ENCODE data around the gene QKI. TPM values are rescaled to one million over a fixed set of nuclear protein-coding genes. Genes with fewer than 3 reads are reported as not detected.

Gene QKI
- total and polyA plus RNA-seq, 10 of the 15 experiments (the other 5 are each of a cell fraction or from before 2014, with no cell fraction given) = 4.7 to 72.5 (median 38.9) TPM

- ATAC-seq = no peak
- no peaks in the 10 kb centered on the region for H4K20me1 ChIP-seq (ENCODE audit: control insufficient read depth, insufficient read depth)
- H3K36me3 ChIP-seq (ENCODE audit: control insufficient read depth in 2 of 2, insufficient read depth in 2 of 2, low read length in 1 of 2) = no peaks in the 10 kb centered on the region
- ChIA-PET CTCF (no interaction called here), RAD21 (ENCODE audit: unreplicated experiment) (no interaction called here), SMC1A (ENCODE audit: uncharacterized antibody, unreplicated experiment) (no interaction called here), POLR2A (no interaction called here)
- no peaks in the 10 kb centered on the region for H3K27me3 ChIP-seq (replicated peaks in 1 of 2; ENCODE audit: control insufficient read depth in 2 of 2, insufficient read depth in 2 of 2, low read length in 1 of 2)
- no peak overlapping the region for H3K4me3 ChIP-seq
- H2AFZ ChIP-seq (ENCODE audit: control insufficient read depth, low read depth, low read length) = no peak overlapping the region
- intact Hi-C loops (cut with micrococcal nuclease; ENCODE audit: unreplicated experiment) (no loop called here), in situ Hi-C loops (cut with MboI) (no loop called here)
- WGBS (ENCODE audit: insufficient coverage, insufficient replicate concordance, low lambda C conversion rate, missing lambda C conversion rate) = 41% methylated on average over 16 of the region's 16 CpGs
- no peak overlapping the region for H3K27ac ChIP-seq (ENCODE audit: control insufficient read depth, insufficient read depth)
- H3K79me2 ChIP-seq (ENCODE audit: control insufficient read depth, insufficient read depth, low read length) = no peaks in the 10 kb centered on the region
- no TSS peak for BruUV-seq (replicated peaks)
- no peaks in the 10 kb centered on the region for H3K4me1 ChIP-seq (ENCODE audit: control insufficient read depth, insufficient read depth, low read length)
- no peak for FAIRE-seq
- DNase-seq (ENCODE audit: low read depth, low spot score) = no peak
- no peaks in the 10 kb centered on the region; the same call in 2 of the 3 replicates for H3K9me3 ChIP-seq (replicated peaks; ENCODE audit: control insufficient read depth, insufficient read depth, low read length)
- no peak overlapping the region; the same call in 1 of the 2 replicates for H3K4me2 ChIP-seq (ENCODE audit: control insufficient read depth, insufficient read depth)
- no peak for TF ChIP-seq HDAC6 (IDR thresholded peaks at IDR 0.05; ENCODE audit: unreplicated experiment)
- TF ChIP-seq RAD21 (IDR thresholded peaks at IDR 0.05; ENCODE audit: insufficient read depth, low read depth, low read length) = no peak
- TF ChIP-seq NFYA (IDR thresholded peaks at IDR 0.05; ENCODE audit: borderline replicate concordance, low read depth, low read length) = no peak
- H3K9ac ChIP-seq (ENCODE audit: control insufficient read depth, insufficient read depth, low read length) = no peak overlapping the region
These were observed 206.3 kb downstream of the QKI start for GRCh38 chr6:163620670-163621330.

- FAIRE-seq (no peak), DNase-seq (ENCODE audit: low read depth, low spot score) (no peak), ATAC-seq (no peak)
- intact Hi-C loops (cut with micrococcal nuclease; ENCODE audit: unreplicated experiment) (no loop called here), in situ Hi-C loops (cut with MboI) (no loop called here)
- no peaks in the 10 kb centered on the region for H3K27me3 ChIP-seq (replicated peaks in 1 of 2; ENCODE audit: control insufficient read depth in 2 of 2, insufficient read depth in 2 of 2, low read length in 1 of 2)
- no peak overlapping the region for H3K9ac ChIP-seq (ENCODE audit: control insufficient read depth, insufficient read depth, low read length)
- TF ChIP-seq, protein P1, sequence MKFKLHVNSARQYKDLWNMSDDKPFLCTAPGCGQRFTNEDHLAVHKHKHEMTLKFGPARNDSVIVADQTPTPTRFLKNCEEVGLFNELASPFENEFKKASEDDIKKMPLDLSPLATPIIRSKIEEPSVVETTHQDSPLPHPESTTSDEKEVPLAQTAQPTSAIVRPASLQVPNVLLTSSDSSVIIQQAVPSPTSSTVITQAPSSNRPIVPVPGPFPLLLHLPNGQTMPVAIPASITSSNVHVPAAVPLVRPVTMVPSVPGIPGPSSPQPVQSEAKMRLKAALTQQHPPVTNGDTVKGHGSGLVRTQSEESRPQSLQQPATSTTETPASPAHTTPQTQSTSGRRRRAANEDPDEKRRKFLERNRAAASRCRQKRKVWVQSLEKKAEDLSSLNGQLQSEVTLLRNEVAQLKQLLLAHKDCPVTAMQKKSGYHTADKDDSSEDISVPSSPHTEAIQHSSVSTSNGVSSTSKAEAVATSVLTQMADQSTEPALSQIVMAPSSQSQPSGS (IDR thresholded peaks at IDR 0.05; ENCODE audit: low read length) = no peak
- TF ChIP-seq HDGF (IDR thresholded peaks at IDR 0.05) (no peak), CBX3 (IDR thresholded peaks at IDR 0.05; ENCODE audit: borderline replicate concordance, low read depth) (no peak), RFX5 (IDR thresholded peaks at IDR 0.05; ENCODE audit: low read depth, low read length) (no peak), POU2F2 (IDR thresholded peaks at IDR 0.05; ENCODE audit: borderline replicate concordance, low read depth, low read length) (no peak)
- no peak overlapping the region for H3K27ac ChIP-seq (ENCODE audit: control insufficient read depth, insufficient read depth)
- no peak overlapping the region for H3K4me3 ChIP-seq
- peaks cover 2% of the 10 kb centered on the region; the same call in 1 of the 3 replicates for H3K9me3 ChIP-seq (replicated peaks; ENCODE audit: control insufficient read depth, insufficient read depth, low read length)
- H2AFZ ChIP-seq (ENCODE audit: control insufficient read depth, low read depth, low read length) = no peak overlapping the region
- CTCF ChIA-PET = no interaction called here
- H3K79me2 ChIP-seq (ENCODE audit: control insufficient read depth, insufficient read depth, low read length) = no peaks in the 10 kb centered on the region
- no peak overlapping the region for H3K4me2 ChIP-seq (ENCODE audit: control insufficient read depth, insufficient read depth)
- no peaks in the 10 kb centered on the region for H3K36me3 ChIP-seq (ENCODE audit: control insufficient read depth in 2 of 2, insufficient read depth in 2 of 2, low read length in 1 of 2)
- H3K4me1 ChIP-seq (ENCODE audit: control insufficient read depth, insufficient read depth, low read length) = no peaks in the 10 kb centered on the region; the same call in 1 of the 2 replicates
- no peaks in the 10 kb centered on the region for H4K20me1 ChIP-seq (ENCODE audit: control insufficient read depth, insufficient read depth)
- BruUV-seq (replicated peaks) = no TSS peak
- WGBS (ENCODE audit: insufficient coverage, insufficient replicate concordance, low lambda C conversion rate, missing lambda C conversion rate) = 78% methylated on average over 3 of the region's 3 CpGs
- SMC1A ChIA-PET (ENCODE audit: uncharacterized antibody, unreplicated experiment) = no interaction called here
- POLR2A ChIA-PET = no interaction called here
- RAD21 ChIA-PET (ENCODE audit: unreplicated experiment) = no interaction called here
These were observed 210.7 kb downstream of the QKI start for GRCh38 chr6:163625265-163625664.
